ENCODE results near the gene FARP1.

FARP1 gene

DNA sequence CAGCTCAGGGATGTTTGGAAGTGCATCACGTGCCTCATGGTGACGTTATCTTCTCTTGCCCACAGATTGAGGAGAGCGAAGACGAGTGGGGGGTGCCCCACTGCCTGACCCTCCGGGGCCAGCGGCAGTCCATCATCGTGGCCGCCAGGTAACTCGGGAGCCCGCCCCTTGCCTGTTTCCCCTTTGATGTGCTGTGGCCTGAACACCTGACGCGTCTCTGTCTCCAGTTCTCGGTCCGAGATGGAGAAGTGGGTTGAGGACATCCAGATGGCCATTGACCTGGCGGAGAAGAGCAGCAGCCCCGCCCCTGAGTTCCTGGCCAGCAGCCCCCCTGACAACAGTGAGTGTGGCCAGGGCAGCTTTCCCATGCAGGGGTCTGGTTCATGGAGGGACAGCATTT lies 297.0 kb downstream of the FARP1 start:
- no peak overlapping the region for H3K4me3 ChIP-seq (replicated peaks in 1 of 2; ENCODE audit: low read depth in 2 of 2, low read length in 2 of 2)
- no peak for DNase-seq (ENCODE audit: low read depth in 2 of 2)
- TF ChIP-seq, protein P1, sequence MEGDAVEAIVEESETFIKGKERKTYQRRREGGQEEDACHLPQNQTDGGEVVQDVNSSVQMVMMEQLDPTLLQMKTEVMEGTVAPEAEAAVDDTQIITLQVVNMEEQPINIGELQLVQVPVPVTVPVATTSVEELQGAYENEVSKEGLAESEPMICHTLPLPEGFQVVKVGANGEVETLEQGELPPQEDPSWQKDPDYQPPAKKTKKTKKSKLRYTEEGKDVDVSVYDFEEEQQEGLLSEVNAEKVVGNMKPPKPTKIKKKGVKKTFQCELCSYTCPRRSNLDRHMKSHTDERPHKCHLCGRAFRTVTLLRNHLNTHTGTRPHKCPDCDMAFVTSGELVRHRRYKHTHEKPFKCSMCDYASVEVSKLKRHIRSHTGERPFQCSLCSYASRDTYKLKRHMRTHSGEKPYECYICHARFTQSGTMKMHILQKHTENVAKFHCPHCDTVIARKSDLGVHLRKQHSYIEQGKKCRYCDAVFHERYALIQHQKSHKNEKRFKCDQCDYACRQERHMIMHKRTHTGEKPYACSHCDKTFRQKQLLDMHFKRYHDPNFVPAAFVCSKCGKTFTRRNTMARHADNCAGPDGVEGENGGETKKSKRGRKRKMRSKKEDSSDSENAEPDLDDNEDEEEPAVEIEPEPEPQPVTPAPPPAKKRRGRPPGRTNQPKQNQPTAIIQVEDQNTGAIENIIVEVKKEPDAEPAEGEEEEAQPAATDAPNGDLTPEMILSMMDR (IDR thresholded peaks at IDR 0.05; ENCODE audit: low read depth, low read length) = no peak

DNA sequence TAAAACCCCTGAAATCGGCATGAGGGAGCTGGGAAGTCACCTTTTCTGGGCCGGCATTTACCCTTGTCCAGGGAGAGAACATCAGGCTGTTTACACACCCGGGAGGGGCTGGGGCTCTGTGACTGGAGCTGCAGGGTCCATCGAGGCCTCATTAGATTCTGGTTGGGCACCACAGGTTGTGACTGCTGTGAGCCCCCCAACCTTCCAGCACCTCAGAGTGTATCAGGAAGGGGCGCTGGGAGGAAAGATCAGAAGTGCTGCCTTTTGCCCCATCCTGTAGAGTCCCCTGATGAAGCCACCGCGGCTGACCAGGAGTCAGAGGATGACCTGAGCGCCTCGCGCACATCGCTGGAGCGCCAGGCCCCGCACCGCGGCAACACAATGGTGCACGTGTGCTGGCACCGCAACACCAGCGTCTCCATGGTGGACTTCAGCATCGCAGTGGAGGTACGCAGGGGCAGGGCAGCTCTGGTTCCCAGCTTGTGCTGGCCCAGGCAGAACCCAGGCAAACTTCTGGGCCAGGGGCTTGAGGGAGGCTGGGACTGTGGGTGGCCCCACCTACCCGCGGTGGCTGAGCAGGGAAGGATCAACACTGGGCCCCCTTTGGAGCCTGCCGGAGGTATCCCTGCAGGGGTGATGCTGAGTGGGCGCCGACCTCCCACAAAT lies 297.6 kb downstream of the FARP1 start:
- no peak for DNase-seq (ENCODE audit: low read depth in 2 of 2)
- TF ChIP-seq, protein P1 (IDR thresholded peaks at IDR 0.05; ENCODE audit: low read depth, low read length) = no peak
- no peak overlapping the region for H3K4me3 ChIP-seq (replicated peaks in 1 of 2; ENCODE audit: low read depth in 2 of 2, low read length in 2 of 2)

DNA sequence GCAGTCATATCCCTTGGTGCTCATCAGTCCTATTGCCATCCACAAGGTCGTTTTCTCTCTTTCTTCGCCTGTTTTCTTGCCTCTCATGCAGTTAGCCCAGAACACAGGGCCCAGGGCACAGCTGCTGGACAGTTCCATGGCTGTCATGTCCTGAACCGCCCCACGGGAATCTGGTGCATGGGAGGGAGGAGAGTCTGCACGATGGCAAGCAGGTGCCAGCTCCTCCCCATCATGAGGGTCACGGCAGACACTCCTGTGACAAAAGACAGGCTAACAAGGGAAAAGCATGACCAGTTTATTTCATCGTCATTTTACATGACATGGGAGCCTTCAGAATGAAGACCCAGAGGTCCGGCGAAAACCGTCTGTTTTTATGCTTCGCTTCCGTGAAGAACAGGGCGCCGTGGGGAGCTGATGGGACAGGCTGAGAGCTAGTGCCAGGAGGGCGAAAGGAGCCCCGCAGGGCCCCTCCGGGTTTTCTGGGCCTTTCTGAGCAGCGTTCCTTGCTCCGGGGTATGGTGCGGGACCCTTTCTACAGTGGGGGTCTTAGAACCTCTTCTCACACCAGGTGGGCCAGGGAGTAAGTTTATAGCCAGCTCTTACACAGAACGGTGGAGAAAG lies 298.3 kb downstream of the FARP1 start:
- no peak overlapping the region for H3K4me3 ChIP-seq (replicated peaks in 1 of 2; ENCODE audit: low read depth in 2 of 2, low read length in 2 of 2)
- TF ChIP-seq, protein P1 (IDR thresholded peaks at IDR 0.05; ENCODE audit: low read depth, low read length) = no peak
- DNase-seq (ENCODE audit: low read depth in 2 of 2) = no peak

DNA sequence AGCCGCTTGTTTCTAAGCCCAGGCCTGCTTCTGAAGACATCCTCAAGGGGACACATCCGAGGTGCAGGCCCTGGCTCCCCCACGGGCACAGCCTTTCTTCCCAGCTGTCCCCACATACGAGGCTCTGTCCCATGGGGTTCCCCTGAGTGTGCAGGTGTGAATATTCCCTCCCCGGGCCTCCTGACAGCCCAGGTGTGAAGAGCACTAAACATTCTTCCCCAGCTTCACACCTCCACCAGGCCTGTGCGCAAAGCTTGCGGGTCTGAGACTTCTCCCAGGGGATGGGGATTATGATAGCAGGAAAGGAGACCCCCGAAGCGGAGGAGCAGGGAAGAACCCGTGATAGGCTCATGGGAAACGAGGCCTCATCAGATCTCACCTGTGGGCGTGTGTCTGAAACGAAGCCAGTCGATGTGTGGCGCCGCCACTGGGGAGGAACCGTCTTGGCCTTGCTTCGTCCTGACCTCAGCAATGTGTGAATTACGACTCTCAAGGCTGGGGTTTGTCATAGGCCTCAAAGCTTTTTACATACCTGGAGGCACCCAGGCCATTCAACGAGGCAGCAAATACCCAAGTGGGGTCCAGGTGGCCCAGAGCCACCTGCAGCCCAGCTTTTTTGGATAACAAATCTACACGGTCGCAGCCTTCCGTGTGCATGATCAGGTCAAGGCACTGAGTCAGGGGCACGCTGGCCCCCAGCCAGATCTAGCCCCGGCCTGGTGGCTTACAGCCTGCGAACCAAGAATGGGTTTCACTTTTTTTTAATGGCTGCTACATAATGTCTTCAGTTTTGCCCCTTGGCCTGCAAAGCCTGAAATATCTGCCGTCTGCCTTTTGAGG lies 299.7 kb downstream of the FARP1 start:
- TF ChIP-seq, protein P1 (IDR thresholded peaks at IDR 0.05; ENCODE audit: low read depth, low read length) = no peak
- H3K4me3 ChIP-seq (replicated peaks in 1 of 2; ENCODE audit: low read depth in 2 of 2, low read length in 2 of 2) = no peak overlapping the region
- DNase-seq (ENCODE audit: low read depth in 2 of 2) = no peak

DNA sequence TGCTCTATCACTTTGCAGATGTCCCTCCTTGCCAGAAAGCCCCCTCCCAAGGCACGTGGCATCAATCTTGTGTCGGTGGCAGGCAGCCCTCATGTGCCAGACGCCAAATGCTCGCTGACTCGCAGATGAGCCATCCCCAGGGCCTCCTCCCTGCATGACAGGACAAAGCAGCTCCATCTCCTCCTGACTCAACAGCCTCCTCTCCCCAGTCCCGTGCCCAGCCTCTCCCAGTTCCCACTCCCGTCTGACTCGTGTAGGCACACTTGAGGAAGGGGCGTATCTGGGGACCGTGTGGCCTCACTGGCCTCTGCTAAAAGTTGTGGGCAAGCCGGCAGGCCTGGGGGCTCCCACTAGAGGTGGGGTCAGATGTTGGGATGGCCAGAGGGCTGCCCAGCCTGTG lies 300.4 kb downstream of the FARP1 start:
- peak; percentile 35 to 85 for DNase-seq (ENCODE audit: low read depth in 2 of 2)
- TF ChIP-seq, protein P1 (IDR thresholded peaks at IDR 0.05; ENCODE audit: low read depth, low read length) = no peak
- H3K4me3 ChIP-seq (replicated peaks in 1 of 2; ENCODE audit: low read depth in 2 of 2, low read length in 2 of 2) = no peak overlapping the region

DNA sequence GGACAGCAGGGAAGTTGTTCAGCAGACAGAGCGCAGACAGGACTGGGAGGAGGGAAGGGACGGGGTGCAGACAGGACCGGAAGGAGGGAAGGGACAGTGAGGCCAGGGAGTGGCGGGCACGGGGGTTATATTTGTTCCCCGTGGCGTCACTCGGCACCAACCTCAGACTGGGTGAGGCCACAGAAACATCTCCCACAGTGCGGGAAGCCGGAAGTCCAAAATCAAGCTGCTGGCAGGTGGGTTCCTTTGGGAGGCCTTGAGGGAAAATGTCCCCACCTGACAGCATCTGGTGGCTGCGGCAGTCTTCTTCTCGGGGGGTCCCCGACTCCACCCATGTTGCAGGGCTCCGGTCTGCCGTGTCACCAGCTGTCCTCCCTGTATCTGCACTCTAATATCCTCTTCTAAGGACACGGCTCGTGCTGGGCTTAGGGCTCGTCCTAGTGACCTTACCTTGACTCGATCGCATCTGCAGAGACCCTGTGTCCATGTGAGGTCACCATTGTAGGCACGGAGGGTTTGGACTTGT lies 301.0 kb downstream of the FARP1 start:
- TF ChIP-seq, protein P1 (IDR thresholded peaks at IDR 0.05; ENCODE audit: low read depth, low read length) = no peak
- no peak overlapping the region for H3K4me3 ChIP-seq (replicated peaks in 1 of 2; ENCODE audit: low read depth in 2 of 2, low read length in 2 of 2)
- no peak for DNase-seq (ENCODE audit: low read depth in 2 of 2)
